Ishikawa (cell line): ENCODE results near the gene LRPAP1.

Experiments
- EP300 ChIP-seq: IDR thresholded peaks from 2 replicates; pipeline ENCODE4 v1.6.1; 2012; ENCODE audit warnings: borderline replicate concordance
- TAF1 ChIP-seq: IDR thresholded peaks from 2 replicates; pipeline ENCODE4 v1.6.1; 2012; ENCODE audit warnings: low read depth, mild to moderate bottlenecking
- YY1 ChIP-seq: IDR thresholded peaks from 2 replicates; pipeline ENCODE4 v1.6.1; 2012; ENCODE audit warnings: low read depth
- TF ChIP-seq, protein P1 (sequence below): IDR thresholded peaks from 2 replicates; pipeline ENCODE4 v1.6.1; 2012
- TF ChIP-seq, protein P2 (sequence below): IDR thresholded peaks from 2 replicates; pipeline ENCODE4 v1.6.1; 2012; ENCODE audit warnings: low read depth, mild to moderate bottlenecking

DNA sequence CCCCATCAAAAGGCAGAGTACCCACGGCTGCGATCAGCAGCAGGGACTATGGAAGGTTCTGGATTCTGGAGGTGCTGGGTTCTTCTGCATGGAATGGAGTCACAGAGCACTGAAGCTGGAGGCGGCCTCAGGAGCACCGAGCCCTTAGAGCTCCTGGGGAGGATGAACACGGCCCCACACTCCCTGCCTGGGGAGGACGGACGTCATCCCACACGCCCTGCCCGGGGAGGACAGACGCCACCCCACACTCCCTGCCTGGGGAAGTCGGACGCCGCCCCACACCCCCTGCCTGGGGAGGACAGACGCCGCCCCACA is 9.9 kb downstream of the LRPAP1 start:
- TF ChIP-seq EP300 (no peak), YY1 (no peak), TAF1 (no peak)
- TF ChIP-seq, protein P1, sequence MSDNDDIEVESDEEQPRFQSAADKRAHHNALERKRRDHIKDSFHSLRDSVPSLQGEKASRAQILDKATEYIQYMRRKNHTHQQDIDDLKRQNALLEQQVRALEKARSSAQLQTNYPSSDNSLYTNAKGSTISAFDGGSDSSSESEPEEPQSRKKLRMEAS = no peak
- TF ChIP-seq, protein P2, sequence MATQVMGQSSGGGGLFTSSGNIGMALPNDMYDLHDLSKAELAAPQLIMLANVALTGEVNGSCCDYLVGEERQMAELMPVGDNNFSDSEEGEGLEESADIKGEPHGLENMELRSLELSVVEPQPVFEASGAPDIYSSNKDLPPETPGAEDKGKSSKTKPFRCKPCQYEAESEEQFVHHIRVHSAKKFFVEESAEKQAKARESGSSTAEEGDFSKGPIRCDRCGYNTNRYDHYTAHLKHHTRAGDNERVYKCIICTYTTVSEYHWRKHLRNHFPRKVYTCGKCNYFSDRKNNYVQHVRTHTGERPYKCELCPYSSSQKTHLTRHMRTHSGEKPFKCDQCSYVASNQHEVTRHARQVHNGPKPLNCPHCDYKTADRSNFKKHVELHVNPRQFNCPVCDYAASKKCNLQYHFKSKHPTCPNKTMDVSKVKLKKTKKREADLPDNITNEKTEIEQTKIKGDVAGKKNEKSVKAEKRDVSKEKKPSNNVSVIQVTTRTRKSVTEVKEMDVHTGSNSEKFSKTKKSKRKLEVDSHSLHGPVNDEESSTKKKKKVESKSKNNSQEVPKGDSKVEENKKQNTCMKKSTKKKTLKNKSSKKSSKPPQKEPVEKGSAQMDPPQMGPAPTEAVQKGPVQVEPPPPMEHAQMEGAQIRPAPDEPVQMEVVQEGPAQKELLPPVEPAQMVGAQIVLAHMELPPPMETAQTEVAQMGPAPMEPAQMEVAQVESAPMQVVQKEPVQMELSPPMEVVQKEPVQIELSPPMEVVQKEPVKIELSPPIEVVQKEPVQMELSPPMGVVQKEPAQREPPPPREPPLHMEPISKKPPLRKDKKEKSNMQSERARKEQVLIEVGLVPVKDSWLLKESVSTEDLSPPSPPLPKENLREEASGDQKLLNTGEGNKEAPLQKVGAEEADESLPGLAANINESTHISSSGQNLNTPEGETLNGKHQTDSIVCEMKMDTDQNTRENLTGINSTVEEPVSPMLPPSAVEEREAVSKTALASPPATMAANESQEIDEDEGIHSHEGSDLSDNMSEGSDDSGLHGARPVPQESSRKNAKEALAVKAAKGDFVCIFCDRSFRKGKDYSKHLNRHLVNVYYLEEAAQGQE = no peak
